GM18870 (cell line): ENCODE results near the gene SERPINA10.
"Not testable (repeated sequence)": the region's sequence is repeated elsewhere in the genome, so short reads cannot be mapped to it uniquely, and the experiment has no call there.

ENCODE experiments used
- ATAC-seq: cut with Tn5 transposase; IDR thresholded peaks from one replicate; pipeline ENCODE4 v1.9.1; 2021; ENCODE audit warnings: moderate library complexity; ENCODE audit not compliant: unreplicated experiment

SERPINA10 gene

DNA sequence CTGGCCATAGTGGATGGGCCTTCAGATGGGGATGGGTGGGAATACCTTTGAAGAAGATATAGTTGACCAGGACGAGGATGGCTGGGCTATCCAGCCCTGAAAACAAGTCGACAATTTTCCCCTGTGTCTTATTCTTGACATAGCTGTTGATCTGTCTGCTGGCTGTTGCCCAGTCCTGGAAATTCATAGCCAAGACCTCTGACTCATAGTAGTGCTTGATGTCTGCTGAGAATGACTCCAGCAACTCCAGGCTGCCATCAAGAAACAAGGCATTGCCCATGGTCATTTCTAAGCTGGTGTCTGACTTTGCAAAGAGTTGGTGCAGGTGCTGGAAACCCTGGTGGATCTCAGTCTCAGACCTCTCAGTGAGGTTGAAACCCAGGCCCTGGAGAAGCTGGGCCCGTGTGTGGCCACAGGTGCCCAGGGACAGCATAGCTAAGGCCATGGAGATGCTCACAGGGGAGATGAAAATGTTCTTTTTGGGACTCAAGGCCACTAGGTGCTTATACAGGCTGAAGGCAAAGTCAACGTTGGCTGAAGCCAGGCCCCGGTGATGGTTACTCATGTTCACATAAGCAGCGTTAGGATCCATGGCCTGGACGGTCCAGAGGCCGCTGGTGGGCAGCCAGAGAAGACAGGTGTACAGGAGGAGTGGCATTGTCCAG lies 21.1 kb upstream of the SERPINA10 start:
- no peak for ATAC-seq

DNA sequence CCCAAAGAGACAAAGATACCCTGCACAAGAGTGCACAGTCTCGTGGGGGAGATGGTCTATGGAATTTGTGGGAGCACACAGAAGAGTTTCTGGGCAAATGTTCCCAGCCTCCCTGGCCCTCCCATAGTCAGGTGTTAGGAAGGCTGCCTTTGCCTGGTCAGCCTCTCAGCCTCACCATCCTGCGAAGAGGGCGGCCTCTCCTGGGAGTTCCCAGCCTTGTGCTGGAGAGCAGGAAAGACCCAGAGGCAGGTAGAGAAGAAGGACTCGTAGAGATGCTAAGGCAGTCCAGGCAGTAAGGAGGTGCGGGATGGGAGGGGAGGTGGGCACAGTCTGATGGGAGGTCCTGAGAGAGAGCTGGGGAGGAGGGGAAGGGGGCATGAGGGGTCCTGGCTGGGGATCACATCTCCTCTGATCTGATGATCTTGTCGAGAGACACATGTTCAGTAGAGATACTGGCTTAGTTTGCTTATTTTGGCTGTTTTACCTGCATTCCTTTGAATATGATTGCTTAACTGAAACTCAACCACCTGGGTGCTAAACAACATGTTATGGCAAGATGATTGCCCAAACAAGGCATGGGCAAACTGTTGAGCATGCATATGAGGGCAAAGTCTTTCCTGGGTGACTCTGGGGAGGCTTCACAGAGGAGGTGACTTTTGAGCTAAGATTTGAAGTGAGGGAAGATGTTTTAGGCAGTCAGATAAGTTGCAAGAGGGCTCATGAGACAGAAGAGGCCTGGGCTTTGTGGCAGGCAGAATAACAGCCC lies 19.6 kb upstream of the SERPINA10 start:
- ATAC-seq, result no peak

DNA sequence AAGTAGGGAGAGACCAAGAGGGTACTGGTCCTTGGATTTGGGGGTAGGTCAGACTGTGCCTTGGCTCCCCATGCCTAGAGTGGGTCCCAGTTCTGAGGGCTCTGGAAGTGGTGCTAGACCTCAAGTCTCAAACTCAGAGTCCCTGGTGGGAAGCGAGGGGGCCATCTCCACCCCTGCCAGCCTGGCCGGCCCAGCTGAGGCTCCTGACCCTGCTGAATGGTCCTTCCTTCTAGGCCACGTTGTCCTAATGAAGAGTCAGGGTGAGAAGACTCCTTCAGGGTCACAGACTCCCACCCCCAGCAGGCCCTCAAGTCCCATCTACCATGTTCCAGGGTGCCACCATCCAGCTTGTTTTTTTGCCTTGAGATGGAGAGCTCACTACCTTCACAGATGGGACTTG lies 17.2 kb upstream of the SERPINA10 start:
- no peak for ATAC-seq

DNA sequence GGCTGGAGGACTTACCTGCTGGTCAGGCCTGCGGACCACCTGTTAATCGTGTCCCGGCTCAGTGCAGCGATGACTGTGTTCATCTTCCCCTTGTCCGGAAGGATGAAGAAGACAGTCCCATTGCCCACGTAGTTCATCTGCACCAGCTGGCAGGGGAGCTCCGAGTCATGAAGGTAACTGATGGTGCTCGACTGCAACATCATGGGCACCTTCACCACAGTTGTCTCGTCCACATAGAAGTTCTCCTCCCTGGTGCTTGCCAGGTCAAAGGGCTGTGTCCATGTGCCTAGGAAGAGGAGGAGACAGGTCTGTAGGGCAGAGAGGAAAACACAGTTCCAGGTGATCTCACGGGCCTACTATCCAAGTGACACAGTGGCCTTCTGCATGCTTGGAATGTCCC lies 16.7 kb upstream of the SERPINA10 start:
- no peak for ATAC-seq

DNA sequence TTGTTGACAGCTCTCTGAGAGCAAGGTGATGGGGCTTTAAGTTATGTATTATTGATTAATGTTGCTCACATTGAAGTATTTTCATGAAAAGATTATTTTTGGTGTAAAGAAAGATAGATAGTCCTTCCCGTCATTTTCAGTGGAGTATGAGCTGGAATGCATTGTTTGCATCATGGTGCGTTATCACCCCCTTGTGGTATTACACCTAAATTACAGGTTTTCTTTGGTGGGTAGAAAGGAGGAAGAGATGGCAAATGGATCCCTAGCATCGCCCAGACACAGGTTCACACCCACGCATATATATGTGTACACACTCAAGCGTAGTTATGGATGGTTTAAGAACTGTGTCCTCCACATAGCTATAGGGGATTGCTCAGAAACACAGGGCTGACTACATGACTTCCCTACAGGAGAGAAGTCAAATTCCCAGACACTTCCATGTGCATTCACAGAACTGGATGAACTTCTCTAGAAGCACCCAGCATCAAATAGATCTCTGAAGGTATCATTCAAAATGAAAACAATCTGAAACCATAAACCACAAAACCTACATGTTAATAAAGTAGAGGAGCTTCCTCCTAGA lies 14.4 kb upstream of the SERPINA10 start:
- no peak for ATAC-seq

DNA sequence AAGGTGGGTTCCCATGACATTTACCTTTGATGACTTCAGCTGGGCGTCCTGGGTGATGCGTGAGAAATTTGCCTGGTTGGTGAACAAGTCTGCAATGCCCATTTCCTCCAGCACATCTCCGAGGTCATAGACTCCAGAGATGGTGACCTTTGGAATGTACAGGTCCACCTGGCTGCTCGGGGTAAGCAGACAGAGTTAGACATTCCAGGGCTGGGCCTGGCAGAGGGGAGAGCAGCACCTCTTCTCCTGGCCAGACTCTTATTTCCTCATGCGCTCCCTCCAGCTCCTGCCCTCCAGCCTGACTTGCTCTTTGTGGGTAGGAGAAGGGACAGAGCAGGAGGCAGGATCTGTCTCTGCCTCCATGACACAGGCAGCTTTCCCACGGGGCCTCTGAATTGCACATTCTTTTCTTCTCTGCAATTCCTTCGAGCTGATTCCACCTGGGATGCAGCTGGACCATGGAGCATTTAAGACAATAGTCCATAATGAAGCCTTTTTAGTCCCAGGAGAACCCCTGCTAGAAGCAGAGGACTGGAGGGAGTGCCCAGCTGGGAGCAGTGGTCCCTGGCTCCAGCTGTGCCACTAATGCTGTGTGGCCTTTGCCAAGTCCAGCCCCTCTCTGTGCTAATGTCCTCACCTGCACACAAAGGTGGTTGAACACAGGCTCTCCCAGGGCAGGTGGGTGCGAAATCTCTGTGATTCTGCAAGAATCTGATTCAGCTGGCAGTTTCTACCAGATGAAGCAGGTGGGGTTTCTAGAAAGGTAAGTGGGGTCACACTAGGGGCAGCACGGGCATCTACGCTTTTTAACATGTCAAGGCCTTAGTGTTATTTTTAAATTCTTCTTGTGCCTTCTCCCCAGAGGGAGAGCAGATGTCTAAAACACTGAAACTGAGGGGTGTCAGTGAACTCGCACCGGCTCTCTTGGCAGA lies 13.2 kb upstream of the SERPINA10 start:
- ATAC-seq, result no peak

DNA sequence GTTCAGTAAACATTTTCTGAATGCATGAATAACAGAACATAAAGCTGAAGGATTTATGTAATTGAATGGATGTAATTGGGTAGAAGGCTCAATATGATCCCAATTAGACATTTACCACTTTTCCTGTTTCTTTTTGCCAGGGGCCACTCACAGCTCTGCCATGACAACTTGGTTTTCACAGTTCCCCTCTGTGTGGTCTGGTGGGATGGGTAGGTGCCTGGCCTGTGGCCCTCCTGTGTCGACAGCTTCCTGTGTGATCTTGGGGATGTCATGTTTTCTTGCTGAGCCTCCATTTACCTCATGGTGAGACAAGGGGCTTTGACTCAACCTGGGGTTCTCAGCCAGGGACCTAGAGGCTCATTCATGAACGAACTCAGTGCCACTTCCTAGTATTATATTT lies 12.6 kb upstream of the SERPINA10 start:
- no peak for ATAC-seq

DNA sequence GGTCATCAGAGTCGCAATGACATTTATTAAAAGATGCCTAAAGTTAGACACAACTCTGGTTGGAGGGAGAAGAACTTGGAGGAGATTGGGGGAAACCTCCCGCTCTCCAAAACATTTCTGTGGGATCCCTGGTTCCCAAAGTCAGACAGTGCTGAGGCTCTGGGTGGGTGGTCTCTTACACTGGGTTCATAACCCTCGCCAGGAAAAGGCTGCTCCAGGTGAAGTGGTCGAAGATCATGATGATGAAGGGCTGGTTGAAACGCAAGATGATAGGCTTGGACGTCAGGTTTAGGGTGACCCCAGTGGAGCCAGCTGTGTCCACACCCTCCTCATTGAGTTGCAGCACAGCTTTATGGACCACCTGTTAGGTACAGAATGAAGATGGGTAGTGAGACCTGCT lies 11.2 kb upstream of the SERPINA10 start:
- no peak for ATAC-seq

DNA sequence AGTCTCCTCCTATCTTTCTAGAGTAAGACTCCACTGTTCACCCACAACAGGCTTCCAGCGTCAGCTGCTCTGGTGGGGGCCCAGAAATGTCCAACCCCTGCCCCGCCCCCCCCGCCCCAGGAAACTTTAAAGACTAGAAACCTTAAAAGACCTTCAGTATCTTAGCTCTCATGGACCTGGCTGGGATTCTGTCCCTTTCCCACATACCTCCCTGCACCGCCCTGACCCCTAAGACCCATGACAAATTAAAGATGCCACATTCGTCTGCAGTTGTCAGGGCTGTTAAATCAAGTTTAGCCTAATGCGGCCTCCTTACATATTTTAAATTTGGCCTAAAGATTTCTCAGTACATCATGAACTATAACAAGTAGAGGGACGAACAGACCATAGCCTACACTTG lies 10.0 kb upstream of the SERPINA10 start:
- no peak for ATAC-seq

DNA sequence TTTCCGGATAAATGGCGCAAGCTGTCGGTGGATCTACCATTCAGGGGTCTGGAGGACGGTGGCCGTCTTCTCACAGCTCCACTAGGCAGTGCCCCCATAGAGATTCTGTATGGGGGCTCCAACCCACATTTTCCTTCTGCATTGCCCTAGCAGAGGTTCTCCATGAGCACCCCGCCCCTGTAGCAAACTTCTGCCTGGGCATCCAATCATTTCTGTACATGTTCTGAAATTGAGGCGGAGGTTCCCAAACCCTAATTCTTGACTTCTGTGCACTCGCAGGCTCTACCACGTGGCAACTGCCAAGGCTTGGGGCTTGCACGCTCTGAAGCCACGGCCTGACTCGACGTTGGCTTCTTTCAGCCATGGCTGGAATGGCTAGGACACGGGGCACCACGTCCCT lies 5.1 kb upstream of the SERPINA10 start:
- no peak for ATAC-seq

DNA sequence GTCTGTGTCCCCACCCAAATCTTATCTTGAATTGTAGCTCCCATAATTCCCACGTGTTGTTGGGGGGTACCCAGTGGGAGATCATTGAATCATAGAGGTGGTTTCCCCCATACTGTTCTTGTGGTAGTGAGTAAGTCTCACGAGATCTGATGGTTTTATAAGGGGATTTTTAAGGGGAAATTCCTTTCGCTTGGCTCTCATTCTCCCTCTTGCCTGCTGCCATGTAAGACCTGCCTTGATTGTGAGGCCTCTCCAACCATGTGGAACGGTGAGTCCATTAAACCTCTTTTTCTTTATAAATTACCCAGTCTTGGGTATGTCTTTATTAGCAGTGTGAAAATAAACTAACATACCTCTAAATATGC lies 3.1 kb upstream of the SERPINA10 start:
- not testable (repeated sequence) for ATAC-seq

DNA sequence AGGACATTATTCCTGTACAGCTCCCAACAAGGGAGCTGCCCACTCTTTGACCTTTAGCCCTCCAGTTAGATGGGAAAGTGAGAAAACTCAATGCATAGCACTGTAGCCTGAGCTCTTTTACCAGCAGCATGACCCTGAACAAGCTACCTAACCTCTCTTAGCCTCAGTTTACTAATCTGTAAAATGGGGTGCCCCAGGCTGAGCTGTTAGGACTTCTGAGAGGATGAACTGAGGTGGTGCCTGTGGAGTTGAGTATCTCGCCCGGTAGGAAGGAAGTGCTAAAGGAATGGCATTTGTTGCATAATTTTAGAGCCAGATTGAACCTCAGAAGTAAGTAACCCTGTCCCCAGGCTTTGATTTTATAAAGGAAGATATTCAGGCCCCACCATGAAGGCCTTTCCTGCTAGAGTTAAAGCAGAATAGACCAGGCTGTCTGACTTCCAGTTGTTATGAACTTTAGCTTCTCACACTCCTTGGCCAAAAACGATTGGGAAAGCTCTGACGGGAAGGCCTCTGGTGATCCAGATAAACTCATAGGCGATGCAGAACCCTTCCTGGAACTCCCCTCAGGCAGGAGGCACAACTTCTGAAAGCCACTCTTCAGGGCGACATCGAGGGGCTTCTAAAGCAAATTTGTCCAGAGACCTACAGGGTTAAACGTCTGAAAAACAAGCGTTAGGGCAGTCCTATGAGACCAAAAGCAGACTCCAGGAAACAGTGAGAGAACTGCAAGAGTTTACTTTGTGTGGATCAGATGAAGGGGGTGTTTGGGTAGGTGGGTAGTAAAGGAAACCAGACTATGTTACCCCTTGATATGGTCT lies 2.5 kb upstream of the SERPINA10 start:
- ATAC-seq, result no peak

DNA sequence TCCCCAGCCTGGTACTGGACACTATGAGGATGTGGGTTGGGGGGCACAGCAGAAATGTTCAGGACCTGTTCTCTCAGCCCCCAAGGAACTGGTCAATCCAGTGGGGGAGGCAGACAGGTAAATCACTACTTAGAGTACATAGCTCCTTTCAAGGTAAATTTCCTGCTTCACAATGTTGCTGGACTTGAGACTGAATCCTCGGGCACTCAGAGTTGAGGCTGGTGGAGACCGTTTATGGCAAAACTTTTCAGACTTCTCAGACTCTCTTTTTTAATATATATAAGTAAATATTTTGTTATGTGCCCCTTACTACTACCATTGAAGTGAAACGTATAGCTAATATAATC lies 483 bp upstream of the SERPINA10 start:
- no peak for ATAC-seq

DNA sequence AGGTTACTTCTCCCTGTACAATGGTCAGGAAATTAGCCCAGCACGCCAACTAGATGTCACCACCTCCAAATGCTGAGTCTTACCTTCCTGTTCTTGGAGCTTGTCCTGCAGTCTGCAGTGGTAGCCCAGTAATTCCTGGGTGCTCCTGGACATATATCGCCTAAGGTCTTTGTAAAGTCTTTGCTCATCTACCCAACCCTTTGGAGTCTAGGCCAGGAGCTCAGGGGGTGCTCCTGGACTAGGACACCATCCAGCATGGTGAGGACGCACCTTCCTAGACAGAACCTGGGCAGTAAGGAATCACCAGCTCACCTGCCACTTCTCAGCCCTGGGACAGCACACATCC lies 569 bp downstream of the SERPINA10 start:
- ATAC-seq, result no peak

DNA sequence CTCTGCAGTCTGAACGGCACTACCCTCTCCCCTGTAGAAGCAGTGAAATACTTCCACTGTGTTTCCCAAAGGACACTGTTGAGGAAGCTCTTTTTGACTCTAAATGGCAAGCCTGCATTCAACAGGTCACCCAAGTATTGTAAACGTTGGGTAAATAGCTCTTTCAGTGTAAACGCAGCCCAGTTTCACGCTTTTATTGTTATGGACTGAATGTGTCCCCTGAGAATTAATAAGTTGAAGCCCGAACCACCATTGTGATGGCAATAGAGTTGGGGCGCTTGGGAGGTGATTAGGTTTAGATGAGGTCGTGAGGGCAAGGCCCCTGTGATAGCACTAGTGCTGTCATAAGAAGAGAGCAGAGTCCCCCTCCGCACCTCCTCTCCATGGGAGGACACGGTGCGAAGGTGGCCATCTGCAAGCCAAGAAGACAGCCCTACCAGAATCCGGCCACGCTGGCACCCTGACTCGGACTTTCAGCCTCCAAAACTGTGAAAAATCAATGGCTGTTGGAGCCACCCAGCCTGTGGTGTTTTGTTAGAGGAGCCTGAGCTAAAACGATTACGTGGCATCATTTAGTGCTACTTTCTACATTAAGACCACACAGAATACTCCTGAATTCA lies 1.1 kb downstream of the SERPINA10 start:
- no peak for ATAC-seq

DNA sequence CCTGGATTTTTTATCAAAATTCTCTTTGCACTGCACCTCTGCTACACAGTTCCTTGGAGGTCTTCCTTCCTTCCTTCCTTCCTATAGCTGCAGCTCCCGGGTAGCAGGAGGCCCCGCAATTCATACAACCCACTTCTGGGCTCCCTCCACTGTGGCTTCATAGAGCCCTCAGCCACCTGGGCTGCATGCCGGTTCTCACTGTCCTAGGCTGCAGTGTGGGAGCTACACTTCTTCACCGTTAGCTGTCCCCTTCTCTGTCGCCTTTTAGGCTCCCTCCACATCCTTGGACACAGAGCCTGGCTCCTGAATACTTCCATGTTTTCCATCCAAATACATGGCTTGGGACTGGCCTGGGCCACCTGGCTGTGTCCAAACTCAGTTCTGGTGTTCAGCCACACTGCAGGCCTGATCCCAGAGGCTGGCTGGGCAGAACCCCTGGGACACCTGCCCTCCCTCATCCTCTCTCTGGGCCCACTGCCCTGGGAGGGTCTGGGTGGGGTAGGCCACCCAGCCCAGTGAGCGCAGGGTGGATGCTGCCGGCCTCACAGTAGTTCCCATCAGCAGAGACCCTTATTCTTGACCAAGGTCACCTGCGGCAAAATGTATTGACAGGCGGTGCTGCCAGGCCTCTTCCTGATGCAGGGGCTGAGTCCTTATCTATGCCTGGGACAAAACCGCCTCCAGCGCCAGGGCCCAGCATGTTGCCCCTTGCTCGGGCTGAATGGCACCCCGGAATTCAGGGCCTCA lies 1.7 kb downstream of the SERPINA10 start:
- no peak for ATAC-seq

DNA sequence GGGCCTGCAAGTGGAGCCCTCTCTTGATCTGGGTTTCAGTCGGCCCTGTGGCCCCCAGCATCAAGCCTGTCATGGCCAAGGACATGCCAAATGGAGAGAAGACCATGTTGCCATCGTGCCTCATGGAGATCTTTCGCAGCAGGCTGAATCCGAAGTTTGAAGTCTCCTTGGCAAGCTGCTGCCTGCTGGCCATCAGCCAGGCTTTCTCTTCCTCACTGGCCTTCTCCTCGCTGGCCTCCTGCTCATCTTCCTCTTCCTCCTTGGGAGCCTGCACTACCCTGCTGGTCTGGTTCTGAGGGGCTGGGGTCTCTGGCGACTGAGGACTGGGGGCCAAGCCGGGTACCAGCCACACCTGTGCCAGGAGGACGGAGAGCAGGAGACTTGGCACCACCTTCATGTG lies 2.9 kb downstream of the SERPINA10 start:
- no peak for ATAC-seq

DNA sequence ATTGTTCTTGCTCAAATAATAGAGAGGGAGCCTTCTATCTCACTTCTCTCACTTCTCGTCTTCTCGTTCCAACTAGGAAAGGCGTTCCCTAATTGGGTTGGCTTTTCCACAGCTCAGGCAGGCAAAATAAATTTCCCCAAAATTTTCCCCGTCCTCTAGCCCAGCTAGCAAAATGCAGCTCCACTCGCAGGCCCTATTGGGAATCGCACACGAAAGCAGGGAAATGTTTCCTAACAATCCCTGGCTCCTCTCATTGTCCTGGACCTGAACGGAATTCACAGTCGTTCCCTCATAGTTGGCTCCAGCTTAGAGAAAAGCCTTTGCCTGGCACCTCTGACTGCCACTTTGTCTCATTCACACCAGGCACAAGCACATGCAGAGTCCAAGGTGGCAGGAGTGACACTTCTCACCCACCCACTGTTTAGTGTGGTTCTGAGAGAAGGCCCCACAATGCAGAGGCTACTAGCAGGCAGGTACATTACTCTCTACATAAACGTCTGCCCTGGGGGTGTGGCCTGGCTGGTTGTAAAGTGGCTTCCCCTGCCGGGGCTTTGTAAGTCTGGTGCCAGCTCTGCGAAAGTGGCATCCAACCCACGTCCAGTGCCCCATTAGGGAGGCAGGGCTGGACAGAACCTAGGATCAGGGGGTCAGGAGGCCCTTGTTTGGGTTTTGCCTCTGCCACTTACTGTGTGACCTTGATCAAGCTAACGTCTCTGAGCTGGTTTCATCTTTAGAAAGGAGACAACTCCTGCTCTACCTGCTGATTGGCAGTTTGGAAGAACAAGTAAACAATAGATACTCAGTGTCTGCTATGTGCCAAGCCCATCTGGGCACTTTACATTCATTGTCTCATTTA lies 4.2 kb downstream of the SERPINA10 start:
- no peak for ATAC-seq

DNA sequence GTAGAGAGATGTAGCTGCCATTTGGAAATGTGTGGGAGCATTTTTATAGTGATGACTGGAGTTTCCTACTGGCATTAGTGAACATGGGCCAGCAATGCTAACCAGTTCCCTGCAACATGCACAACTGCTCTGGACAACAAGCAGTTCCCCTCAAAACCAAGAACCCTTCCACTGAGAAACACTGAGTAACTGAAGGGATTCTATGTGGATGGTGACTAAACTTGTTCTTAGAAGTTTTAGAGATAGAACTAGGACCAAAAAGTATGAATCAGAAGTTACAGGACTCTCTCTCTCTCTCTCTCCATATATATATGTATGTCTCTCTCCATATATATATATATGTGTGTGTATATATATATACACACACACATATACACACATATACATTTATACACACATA lies 7.9 kb downstream of the SERPINA10 start:
- ATAC-seq, result no peak
